RWPE1 (cell line): ENCODE data around the gene CTNNA3.

Source experiments
- CTCF ChIA-PET: fragments of 350-600 bp; sonication (Branson Sonifier 250); formaldehyde crosslinking; extraction: SDS; loops from one replicate; lab custom pipeline; 2021; lab: Yijun Ruan, JAX
- POLR2A ChIA-PET: fragments of 400-600 bp; formaldehyde crosslinking; extraction: SDS; loops from one replicate; lab custom pipeline; 2020; ENCODE audit warnings: antibody characterized with exemption; ENCODE audit not compliant: low non-redundant PET; lab: Yijun Ruan, JAX
- DNase-seq: peaks from one replicate; pipeline ENCODE4 v3.0.0; 2012; ENCODE audit warnings: low spot score
- H3K27ac ChIP-seq: fragments of 450-650 bp; 2 replicates; pipeline ENCODE4 v1.5.1; 2017
- CTCF ChIP-seq: fragments of 450-650 bp; conservative IDR thresholded peaks from 2 replicates; pipeline ENCODE4 v1.5.1; 2017; ENCODE audit warnings: low read depth, mild to moderate bottlenecking

CTNNA3 gene

DNA sequence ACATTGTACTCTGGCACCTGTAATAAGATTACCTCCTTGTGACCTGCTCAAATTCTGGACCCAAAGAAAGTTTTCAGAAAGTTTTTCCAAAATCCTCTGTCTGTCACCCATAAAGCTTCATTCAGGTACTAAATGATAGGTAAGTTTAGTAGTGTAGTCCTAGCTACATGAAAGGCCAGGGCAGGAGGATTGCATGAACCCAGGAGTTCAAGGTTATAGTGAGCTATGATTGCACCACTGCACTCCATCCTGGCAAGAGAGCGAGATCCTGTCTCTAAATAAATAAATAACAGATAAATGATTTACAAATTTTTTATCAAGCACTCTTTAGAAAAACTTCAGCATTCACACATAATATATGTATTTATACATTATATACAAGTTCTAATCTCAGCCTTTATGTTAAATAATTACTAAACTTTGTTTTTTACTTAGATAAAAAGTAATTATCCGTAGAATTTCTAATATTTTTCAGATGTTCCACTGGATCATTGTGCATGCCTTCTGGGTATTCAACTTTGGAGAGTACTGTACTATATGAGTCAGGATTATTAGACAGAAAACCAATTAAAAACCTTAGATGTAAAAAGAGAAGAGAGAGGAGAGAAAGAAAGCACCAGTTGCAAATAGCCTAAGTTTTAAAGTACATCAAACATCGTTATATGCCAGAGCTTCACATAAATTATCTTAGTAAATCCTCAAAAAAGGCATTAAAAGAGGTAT lies 407.1 kb downstream of the CTNNA3 start:
- ChIA-PET CTCF (no interaction called here), POLR2A (no interaction called here)
- no peak for DNase-seq
- no peak for TF ChIP-seq CTCF
- no peak overlapping the region for H3K27ac ChIP-seq

GRCh38 chr10:67284589-67284988 lies 411.4 kb downstream of the CTNNA3 start:
- ChIA-PET POLR2A (no interaction called here), CTCF (no interaction called here)
- no peak for TF ChIP-seq CTCF
- no peak for DNase-seq
- no peak overlapping the region for H3K27ac ChIP-seq

DNA sequence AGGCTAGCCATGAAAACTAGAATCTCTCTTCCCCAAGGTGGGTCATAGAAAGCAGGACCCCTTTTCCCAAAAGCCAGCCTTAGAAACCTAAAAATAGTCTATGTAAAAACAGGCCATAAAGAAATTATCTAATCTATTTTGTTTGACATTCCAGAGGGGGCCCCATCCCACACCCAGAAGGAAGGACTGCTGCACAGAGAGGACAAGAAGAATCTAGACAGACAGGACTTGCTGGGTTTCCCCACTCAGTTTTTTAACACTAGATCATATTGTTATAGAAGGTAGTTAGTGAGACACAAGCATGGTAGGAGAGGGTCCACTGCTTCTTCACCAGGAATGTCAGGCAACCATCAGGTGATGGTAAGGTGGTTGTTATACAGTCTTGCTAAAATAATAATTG lies 413.1 kb downstream of the CTNNA3 start:
- ChIA-PET POLR2A (no interaction called here), CTCF (no interaction called here)
- TF ChIP-seq CTCF: no peak
- no peak for DNase-seq
- no peak overlapping the region for H3K27ac ChIP-seq

GRCh38 chr10:67280405-67280804 lies 415.6 kb downstream of the CTNNA3 start:
- ChIA-PET CTCF (no interaction called here), POLR2A (no interaction called here)
- TF ChIP-seq CTCF: no peak
- H3K27ac ChIP-seq: no peak overlapping the region
- no peak for DNase-seq

DNA sequence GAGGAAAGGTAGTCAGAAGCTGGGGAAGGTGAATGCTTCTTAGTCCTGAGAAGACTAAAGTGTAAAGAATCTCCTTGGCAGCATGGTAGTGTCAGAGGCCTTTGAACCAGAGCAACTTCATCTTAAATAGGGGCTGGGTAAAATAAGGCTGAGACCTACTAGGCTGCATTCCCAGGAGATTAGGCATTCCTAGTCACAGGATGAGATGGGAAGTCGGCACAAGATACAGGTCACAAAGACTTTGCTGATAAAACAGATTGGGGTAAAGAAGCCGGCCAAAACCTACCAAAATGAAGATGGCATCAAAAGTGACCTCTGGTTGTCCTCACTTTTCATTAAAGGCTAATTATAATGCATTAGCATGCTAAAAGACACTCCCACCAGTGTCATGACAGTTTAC lies 418.6 kb downstream of the CTNNA3 start:
- ChIA-PET POLR2A (no interaction called here), CTCF (no interaction called here)
- DNase-seq: no peak

DNA sequence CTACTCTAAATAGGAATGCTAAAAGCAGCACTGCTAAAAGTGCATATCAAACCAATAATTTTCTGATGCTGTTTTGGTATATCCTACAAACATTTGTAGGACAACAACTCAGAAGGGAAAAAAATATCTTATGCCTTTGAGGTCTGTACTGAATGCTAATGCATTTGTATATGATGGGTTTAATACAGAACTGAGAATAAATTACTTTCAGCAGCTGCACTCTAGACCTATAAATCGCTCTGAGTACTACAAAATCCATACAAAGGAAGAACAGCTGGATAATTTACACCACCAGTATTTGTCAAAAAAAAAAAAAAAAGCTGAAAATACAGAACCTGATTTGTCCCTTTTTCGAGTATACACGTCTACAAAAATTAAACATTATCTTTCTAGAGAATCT lies 426.2 kb downstream of the CTNNA3 start:
- no peak for DNase-seq
- no peak for TF ChIP-seq CTCF
- POLR2A ChIA-PET: no interaction called here
- CTCF ChIA-PET: no interaction called here
- no peak overlapping the region for H3K27ac ChIP-seq

More for the DNA sequence above, 418.6 kb downstream of the CTNNA3 start:
- no peak overlapping the region for H3K27ac ChIP-seq
- TF ChIP-seq CTCF: no peak
